Measurements from ENCODE around the gene PPFIA2.
"Not testable (repeated sequence)": the region's sequence is repeated elsewhere in the genome, so short reads cannot be mapped to it uniquely, and the experiment has no call there.

Gene PPFIA2

DNA sequence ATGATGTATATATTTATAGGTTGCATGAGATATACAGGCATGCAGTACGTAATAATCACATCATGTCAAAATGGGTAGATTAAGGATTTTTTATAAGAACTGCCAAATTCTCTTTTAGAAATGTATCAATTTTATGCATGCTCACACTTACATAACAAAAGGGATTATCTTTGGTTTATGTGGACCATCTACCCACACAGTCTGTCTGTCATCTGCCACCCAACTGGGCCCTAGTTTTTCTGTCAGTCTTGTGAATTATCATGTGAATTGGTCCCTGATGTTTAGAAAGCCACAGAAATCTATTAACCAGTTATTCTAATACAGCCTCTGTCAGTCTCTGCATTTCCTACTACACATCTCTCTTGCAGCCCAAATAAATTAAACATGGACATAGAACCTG is 547.8 kb downstream of the PPFIA2 start:
- DNase-seq (ENCODE audit: low read depth, low spot score), result no peak
- no peak overlapping the region for H3K4me3 ChIP-seq (ENCODE audit: low read depth, low read length)
- ChIA-PET CTCF (no interaction called here), POLR2A (no interaction called here)
- TF ChIP-seq, protein P1, sequence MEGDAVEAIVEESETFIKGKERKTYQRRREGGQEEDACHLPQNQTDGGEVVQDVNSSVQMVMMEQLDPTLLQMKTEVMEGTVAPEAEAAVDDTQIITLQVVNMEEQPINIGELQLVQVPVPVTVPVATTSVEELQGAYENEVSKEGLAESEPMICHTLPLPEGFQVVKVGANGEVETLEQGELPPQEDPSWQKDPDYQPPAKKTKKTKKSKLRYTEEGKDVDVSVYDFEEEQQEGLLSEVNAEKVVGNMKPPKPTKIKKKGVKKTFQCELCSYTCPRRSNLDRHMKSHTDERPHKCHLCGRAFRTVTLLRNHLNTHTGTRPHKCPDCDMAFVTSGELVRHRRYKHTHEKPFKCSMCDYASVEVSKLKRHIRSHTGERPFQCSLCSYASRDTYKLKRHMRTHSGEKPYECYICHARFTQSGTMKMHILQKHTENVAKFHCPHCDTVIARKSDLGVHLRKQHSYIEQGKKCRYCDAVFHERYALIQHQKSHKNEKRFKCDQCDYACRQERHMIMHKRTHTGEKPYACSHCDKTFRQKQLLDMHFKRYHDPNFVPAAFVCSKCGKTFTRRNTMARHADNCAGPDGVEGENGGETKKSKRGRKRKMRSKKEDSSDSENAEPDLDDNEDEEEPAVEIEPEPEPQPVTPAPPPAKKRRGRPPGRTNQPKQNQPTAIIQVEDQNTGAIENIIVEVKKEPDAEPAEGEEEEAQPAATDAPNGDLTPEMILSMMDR (IDR thresholded peaks at IDR 0.05; ENCODE audit: insufficient read depth, low read length, missing control alignments), result no peak

DNA sequence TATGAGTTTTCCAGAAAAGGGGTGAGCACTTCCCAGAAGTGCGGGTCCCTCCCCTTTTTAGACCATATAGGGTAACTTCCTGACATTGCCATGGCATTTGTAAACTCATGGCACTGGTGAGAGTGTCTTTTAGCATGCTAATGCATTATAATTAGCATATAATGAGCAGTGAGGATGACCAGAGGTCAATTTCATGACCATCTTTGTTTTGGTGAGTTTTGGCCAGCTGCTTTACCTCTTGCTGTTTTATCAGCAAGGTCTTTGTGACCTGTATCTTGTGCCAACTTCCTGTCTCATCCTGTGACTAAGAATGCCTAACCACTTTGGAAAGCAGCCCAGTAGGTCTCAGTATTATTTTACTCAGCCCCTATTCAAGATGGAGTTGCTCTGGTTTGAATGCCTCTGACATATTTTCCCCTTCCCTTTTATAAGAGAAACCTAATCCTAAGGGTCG is 549.4 kb downstream of the PPFIA2 start:
- CTCF ChIA-PET, result interaction anchor here (1.0 kb wide), 1 partner anchor 263 kb away, joined by 3 read pairs; no protein-coding TSS in a partner anchor
- DNase-seq (ENCODE audit: low read depth, low spot score); H3K4me3 ChIP-seq (ENCODE audit: low read depth, low read length); POLR2A ChIA-PET: not testable (repeated sequence)

DNA sequence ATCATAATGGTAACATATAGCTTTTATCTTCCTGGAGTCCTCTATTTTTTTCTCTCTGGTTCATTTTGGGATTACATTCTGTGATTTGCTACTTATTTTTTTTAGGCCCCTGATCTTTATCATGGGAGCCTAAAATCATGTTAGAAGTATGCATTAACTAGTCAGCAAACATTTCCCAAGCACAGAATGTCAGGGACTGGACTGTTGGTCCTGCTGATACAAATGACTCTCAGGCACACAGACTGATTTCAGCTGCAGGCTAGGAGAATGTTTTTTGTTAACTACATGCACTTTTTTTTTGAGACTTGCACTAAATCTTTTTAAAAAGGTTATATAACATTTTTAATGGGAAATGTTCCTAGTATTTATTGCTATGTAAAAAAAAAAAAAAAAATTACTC is 550.1 kb downstream of the PPFIA2 start:
- CTCF ChIA-PET, result interaction anchor here (0.9 kb wide), 1 partner anchor 49 kb away, joined by 3 read pairs; no protein-coding TSS in a partner anchor
- no peak for DNase-seq (ENCODE audit: low read depth, low spot score)
- POLR2A ChIA-PET, result interaction anchor here (0.6 kb wide), 1 partner anchor 183 kb away, joined by 3 read pairs; no protein-coding TSS in a partner anchor
- TF ChIP-seq, protein P1 (IDR thresholded peaks at IDR 0.05; ENCODE audit: insufficient read depth, low read length, missing control alignments), result no peak
- H3K4me3 ChIP-seq (ENCODE audit: low read depth, low read length), result no peak overlapping the region

DNA sequence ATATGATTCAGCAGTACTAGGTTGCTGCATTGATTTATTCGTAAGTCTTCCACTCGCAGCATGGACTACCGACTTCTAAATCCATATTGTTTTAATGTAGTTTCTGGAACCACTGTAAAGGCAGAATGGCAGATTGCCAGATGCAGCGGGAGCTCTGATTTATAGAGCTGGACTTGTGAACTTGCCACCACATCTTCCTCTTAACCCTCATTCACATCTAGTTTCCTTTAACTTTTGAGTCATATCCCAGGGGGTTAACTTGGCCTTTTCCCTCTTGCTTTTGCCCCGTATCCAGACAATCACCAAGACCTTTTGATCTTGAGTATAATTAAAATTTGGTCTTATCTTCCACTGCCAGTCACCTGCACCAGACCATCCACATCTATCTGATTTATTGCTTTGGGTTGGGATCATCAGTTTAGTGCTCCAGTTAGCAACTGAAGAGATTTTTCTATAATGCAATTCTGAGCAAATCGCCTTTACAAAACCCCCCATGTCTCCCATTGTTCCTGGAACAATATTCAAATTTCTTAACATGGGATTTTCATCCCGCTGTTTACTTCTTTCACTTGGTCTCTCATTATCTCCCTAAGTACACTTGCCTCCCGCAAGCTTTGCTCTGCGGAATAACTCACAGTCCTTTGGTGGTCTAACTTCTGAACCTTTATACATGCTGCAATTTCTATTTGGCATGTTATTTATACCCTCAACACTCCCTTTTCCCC is 550.8 kb downstream of the PPFIA2 start:
- DNase-seq (ENCODE audit: low read depth, low spot score), result no peak
- ChIA-PET CTCF (interaction anchor here (0.9 kb wide), 1 partner anchor 50 kb away, joined by 3 read pairs; no protein-coding TSS in a partner anchor), POLR2A (interaction anchor here (0.6 kb wide), 1 partner anchor 182 kb away, joined by 3 read pairs; no protein-coding TSS in a partner anchor)
- TF ChIP-seq, protein P1 (IDR thresholded peaks at IDR 0.05; ENCODE audit: insufficient read depth, low read length, missing control alignments), result no peak
- no peak overlapping the region for H3K4me3 ChIP-seq (ENCODE audit: low read depth, low read length)
